Measurements from ENCODE around the gene PLEKHA6.
A peak's percentile ranks its signal among the peaks of the same experiment; 100 is the strongest.

PLEKHA6 gene

GRCh38 chr1:204213668-204214662 lies 145.8 kb downstream of the PLEKHA6 start, which contains the start of gene GOLT1A:
GOLT1A (minus strand) TSS chr1:204213988; CDS start chr1:204213906, 82 bp downstream.
- peak; percentile 24 for DNase-seq (ENCODE audit: low read depth, low spot score)

GRCh38 chr1:204212715-204213114 lies 147.0 kb downstream of the PLEKHA6 start:
- no peak for DNase-seq (ENCODE audit: low read depth, low spot score)

GRCh38 chr1:204211046-204211445 lies 148.7 kb downstream of the PLEKHA6 start:
- DNase-seq (ENCODE audit: low read depth, low spot score): no peak

- DNase-seq (ENCODE audit: low read depth, low spot score): no peak
Observed at GRCh38 chr1:204207136-204207616, 152.6 kb downstream of the PLEKHA6 start.

DNA sequence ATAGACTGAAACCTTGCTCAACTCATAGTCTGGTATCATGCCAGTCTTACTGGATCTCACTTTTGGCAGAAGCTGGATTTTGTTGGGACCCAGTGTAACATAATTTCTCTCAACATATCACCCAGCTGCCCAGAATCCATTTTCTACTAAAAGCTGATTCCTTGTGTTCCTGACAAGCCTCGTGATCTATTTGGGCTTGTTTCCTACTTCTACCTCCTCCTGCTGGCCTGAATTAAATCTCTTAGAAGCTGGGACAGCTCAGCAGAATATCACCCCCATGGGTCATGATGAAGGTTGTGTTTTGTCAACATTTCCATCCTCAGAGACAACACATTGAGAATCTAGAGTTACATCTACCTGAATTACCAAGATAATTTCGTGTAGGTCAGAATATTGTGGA lies 153.6 kb downstream of the PLEKHA6 start:
- DNase-seq (ENCODE audit: low read depth, low spot score): no peak

- no peak for DNase-seq (ENCODE audit: low read depth, low spot score)
Observed at GRCh38 chr1:204205486-204205885, 154.2 kb downstream of the PLEKHA6 start.

DNA sequence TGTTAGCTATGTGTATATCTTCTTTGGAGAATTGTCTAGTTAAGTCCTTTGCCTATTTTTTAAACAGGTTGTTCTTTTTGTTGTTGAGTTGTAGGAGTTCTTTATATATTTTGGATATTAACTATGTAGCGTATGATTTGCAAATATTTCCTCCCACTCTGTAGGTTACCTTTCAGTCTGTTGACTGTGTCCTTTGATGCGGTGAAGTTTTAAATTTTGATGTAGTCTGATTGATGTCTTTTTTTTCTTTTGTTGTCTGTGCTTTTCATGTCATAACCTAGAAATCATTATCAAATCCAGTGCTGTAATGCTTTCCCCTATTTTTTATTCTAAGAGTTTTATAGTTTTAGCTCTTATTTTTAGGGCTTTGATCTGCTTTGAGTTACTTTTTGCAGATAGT lies 154.8 kb downstream of the PLEKHA6 start:
- DNase-seq (ENCODE audit: low read depth, low spot score): no peak

DNA sequence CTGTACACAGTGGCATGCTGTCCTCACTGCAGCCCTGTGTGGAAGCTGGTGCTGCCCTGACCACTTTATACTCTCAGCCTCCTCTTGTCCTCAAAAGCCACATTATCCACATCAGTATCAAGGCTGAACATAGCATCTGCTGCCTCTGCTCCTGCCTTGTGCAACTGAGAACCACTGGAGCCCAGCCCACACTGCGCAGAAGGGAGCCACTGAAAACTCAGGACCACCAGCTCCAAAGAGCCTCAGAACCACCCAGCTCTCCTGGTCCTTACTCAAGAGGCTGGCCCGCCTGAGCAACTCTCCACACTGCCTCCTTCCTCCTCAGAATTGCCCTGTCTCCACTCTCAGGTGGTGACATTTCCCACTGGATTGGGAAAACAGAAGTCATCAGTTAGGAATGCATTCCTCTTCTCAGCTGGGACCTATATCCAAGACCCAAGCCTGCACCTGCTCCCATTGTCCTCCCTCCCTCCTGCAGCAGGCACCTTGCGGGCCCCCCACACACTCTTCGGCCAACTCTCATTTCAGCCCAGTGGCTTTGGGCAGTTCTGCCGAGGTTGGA lies 156.4 kb downstream of the PLEKHA6 start:
- no peak for DNase-seq (ENCODE audit: low read depth, low spot score)

- DNase-seq (ENCODE audit: low read depth, low spot score): no peak
Observed at GRCh38 chr1:204202481-204202880, 157.2 kb downstream of the PLEKHA6 start.

- no peak for DNase-seq (ENCODE audit: low read depth, low spot score)
Observed at GRCh38 chr1:204201348-204202040, 158.2 kb downstream of the PLEKHA6 start.

GRCh38 chr1:204199579-204199978 lies 160.2 kb downstream of the PLEKHA6 start:
- DNase-seq (ENCODE audit: low read depth, low spot score): no peak

DNA sequence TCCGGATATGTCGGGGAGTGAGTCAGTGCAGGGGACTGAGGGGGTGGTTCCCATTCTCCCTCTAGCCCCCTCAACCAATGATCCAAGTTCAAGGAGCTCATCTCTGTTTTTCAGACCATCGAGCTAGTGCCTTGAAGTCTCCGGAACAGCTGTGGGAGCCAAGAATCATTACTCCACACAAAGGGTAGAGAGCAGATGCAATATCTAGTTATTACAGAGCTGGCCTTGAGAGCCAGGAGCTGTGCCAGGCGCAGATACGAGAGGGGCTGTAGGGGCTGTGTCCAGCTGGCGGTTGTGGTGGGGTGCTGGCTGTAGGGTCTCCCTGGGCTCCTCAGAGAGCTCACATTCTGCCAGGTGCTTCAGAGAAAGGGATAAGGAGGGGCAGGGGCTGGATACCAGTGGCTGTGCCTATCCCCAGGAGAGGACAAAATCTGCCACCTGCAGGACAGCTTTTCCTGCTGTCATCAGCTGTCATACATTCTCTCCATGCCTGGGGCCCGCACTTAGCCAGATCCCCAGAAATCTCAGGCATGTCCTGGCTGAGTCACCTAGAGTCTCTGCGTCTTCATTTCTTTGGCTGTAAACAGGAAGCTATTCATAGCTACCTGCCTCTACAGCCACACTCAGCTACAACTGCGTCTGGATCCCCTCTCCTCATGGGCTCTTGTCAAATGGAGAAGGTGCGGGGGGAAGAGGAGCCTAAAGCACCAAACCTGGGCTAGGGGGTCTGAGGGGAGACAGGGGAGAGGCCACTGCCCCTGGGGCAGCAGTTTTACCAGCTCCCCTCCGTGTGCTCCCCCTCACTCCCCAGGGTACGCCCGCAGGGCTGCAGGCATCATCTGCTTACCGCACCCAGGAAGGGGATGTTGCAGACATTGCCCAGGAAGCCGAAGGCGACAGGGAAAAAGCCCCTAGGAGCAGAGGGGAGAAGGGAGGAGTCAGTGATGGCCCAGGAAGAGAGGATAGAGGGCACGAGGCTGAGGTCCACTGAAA lies 161.1 kb downstream of the PLEKHA6 start:
- DNase-seq (ENCODE audit: low read depth, low spot score): no peak

- DNase-seq (ENCODE audit: low read depth, low spot score): no peak
Observed at GRCh38 chr1:204197068-204197467, 162.7 kb downstream of the PLEKHA6 start.

DNA sequence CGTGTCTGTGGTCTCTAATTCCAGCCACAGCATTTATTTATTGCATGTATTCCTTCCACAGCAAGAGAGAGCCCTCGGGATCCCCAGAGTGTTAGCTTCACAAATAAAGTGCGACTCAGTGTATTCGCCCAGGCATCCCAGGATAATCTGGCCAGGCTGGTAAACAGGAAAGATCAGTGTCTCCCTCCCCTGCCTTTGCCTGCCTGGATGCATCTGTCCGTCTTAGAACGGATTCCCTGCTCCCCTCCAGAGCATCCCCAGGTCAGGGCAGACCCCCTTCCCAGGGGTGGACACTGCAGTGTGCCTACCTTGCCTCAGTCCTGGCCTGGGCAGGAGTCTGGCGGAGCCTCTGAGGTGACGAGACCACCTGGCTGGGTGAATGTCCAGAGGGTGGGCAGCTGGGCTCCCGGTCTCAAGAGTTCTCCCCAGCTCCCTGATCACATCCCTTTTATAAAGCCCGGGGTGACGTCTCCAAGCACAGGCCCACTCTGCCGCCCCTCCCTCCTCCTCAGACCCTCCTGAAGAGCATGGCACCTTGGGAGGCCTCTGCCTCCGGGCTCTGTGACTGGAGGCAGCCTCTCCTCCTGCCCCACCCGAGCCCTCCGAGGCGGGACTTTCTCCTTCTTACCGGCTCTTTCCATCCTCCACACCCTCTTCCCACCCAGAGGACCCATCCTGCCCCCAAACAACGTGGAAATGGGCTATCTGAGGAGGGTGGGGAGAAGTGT lies 163.5 kb downstream of the PLEKHA6 start, which contains the start of gene KISS1:
Gene KISS1 (minus strand): TSS at position 424 of the 728 bp plus-strand sequence. CDS start 3,615 bp downstream, outside the sequence.
- DNase-seq (ENCODE audit: low read depth, low spot score): no peak

DNA sequence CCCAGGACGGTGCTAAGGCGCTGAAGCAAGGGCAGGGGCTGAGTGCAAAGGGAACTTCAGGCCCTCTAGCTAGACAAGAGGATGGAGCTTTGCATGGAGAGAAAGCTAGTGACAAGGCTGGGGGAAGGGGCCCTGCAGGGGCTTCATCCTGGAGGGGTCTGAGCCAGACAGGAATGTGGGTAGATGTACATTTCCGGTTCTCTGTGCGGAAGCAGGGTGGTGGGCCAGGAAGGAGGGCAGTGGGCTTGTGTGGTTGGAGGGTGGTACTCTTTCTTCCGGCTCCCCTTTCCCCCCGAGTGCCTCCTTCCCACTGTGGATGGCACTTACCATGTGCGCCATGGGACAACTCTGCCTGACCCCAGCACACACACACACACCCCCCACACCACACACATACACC lies 165.0 kb downstream of the PLEKHA6 start:
- DNase-seq (ENCODE audit: low read depth, low spot score): no peak

- no peak for DNase-seq (ENCODE audit: low read depth, low spot score)
Observed at GRCh38 chr1:204194080-204194479, 165.6 kb downstream of the PLEKHA6 start.

GRCh38 chr1:204192589-204193352 lies 167.0 kb downstream of the PLEKHA6 start:
- no peak for DNase-seq (ENCODE audit: low read depth, low spot score)

DNA sequence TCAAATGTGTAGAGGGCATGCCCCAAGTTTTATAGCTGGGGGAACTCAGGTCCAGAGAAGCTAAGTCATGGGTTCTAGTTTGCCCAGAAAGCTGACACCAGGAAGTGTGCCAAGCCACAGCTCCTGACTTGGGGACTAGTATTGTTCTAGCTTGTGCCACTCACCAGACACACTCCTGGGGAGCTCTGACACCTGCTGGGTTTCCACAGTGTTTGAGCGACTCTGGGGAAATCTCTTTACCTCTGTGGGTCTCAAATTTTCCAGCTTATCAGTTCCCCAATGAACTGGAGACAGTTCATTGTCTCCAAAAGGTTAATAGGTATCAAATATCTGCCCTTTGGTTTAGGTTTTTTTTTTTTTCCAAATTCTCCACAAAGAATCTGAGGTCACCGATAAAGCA lies 167.7 kb downstream of the PLEKHA6 start:
- DNase-seq (ENCODE audit: low read depth, low spot score): no peak

- DNase-seq (ENCODE audit: low read depth, low spot score): no peak
Observed at GRCh38 chr1:204191456-204191855, 168.3 kb downstream of the PLEKHA6 start.

All from smooth muscle cell of the brain vasculature (primary cell).